ENCODE results near the gene CDKN1A.

Gene CDKN1A

DNA sequence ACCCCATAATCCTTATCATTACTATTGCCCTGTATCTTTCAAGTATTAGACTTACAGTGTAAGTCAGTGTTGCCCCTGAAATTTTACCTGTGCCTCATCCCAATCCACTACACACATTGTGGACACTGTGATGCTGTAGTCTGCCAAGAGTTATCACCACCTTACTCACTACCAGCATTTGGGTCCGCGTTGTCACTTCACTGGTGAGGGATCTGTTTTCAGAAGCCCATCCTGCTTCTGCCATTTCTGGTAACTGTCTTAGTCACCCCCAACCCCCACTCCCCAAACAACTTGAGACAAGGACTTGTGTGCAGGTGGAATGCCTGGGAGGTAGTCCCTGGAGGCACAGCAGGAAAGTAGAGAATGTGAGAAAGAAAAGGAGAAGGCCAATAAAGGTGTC is 13.1 kb downstream of the CDKN1A start:
- DNase-seq (ENCODE audit: low read depth), result no peak
- H3K4me3 ChIP-seq (ENCODE audit: low read length), result no peak overlapping the region
- peaks cover 7% of the 10 kb centered on the region for H3K4me1 ChIP-seq (ENCODE audit: control insufficient read depth, insufficient read depth, low read length)
- H3K36me3 ChIP-seq (ENCODE audit: control insufficient read depth, insufficient read depth, low read length, severe bottlenecking), result peaks cover 12% of the 10 kb centered on the region
- H3K9me3 ChIP-seq (ENCODE audit: control insufficient read depth, low read length), result no peaks in the 10 kb centered on the region
- H3K27me3 ChIP-seq (replicated peaks; ENCODE audit: control insufficient read depth, insufficient read depth, low read length), result no peaks in the 10 kb centered on the region
- no peak overlapping the region for H3K9ac ChIP-seq (ENCODE audit: low read length)

DNA sequence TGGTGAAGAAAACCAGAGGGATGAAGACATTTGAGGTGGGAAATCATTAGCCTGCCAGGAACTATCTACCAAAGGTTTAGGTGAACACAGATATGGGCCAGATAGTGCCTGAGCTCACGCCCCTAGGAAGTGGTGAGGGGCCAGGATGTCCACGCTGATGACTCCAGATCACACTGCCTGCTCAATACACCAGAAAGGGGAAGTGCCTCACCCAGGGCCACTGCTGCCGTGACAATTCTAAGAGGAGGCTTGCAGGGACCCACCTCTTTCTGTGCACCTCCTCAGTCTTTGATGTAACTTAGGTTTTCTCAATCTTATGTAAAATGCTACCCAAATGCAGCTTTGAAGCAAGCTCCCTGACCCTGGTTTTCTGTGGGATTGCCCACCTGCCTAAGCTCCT is 13.7 kb downstream of the CDKN1A start:
- no peaks in the 10 kb centered on the region for H3K27me3 ChIP-seq (replicated peaks; ENCODE audit: control insufficient read depth, insufficient read depth, low read length)
- peaks cover 7% of the 10 kb centered on the region for H3K4me1 ChIP-seq (ENCODE audit: control insufficient read depth, insufficient read depth, low read length)
- peaks cover 3% of the 10 kb centered on the region for H3K9me3 ChIP-seq (ENCODE audit: control insufficient read depth, low read length)
- DNase-seq (ENCODE audit: low read depth), result no peak
- no peak overlapping the region for H3K4me3 ChIP-seq (ENCODE audit: low read length)
- no peak overlapping the region for H3K9ac ChIP-seq (ENCODE audit: low read length)
- peaks cover 6% of the 10 kb centered on the region for H3K36me3 ChIP-seq (ENCODE audit: control insufficient read depth, insufficient read depth, low read length, severe bottlenecking)

DNA sequence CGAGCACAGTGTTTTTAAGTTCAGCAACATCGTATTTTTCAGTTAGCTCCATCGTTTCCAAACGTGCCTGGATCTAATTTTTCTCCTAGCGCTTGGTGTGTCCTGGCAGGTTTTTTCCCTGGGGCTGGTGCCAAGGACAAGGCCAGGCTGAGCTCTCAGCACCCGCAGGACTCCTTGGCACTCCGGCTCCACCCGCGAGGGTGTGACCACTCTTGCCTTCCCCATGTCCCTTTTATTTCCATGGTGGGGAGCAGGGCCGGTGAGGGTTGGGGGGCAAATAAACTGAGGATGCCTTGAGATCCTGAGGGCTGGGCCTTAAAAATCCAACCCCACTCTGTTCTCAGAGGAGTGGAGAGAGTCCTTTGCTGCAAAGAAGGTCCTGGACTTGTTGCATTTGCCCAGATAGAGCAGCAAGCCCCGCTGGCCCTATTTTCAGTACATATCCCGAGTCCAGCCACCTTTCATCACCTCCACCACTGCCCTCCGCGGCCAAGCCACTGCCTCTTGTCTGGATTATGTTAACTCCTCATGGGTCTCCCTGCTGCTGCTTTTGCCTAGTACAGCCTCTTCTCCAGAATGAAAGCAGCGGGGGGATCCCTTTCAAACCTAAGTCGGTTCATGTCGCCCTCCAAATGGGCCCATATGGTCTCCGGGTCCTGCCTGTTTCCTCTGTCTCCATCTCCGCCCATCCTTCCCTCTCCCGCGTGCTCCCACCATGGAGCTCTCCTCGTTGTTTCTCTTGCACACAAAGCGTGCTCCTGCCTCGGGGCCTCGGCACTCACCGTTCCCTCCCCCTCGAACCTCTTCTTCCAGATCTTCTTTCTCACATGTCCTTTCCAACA is 14.6 kb downstream of the CDKN1A start:
- Histone ChIP-seq H3K27me3 (replicated peaks; ENCODE audit: control insufficient read depth, insufficient read depth, low read length) (no peaks in the 10 kb centered on the region), H3K9me3 (ENCODE audit: control insufficient read depth, low read length) (peaks cover 4% of the 10 kb centered on the region), H3K36me3 (ENCODE audit: control insufficient read depth, insufficient read depth, low read length, severe bottlenecking) (no peaks in the 10 kb centered on the region), H3K4me1 (ENCODE audit: control insufficient read depth, insufficient read depth, low read length) (peaks cover 7% of the 10 kb centered on the region), H3K4me3 (ENCODE audit: low read length) (no peak overlapping the region), H3K9ac (ENCODE audit: low read length) (no peak overlapping the region)
- DNase-seq (ENCODE audit: low read depth), result no peak

- no peak for DNase-seq (ENCODE audit: low read depth)
- Histone ChIP-seq H3K9me3 (ENCODE audit: control insufficient read depth, low read length) (peaks cover 4% of the 10 kb centered on the region), H3K4me1 (ENCODE audit: control insufficient read depth, insufficient read depth, low read length) (peaks cover 7% of the 10 kb centered on the region), H3K36me3 (ENCODE audit: control insufficient read depth, insufficient read depth, low read length, severe bottlenecking) (no peaks in the 10 kb centered on the region), H3K27me3 (replicated peaks; ENCODE audit: control insufficient read depth, insufficient read depth, low read length) (no peaks in the 10 kb centered on the region), H3K4me3 (ENCODE audit: low read length) (no peak overlapping the region), H3K9ac (ENCODE audit: low read length) (no peak overlapping the region)
These were observed 16.1 kb downstream of the CDKN1A start for GRCh38 chr6:36694616-36695015.

- Histone ChIP-seq H3K27me3 (replicated peaks; ENCODE audit: control insufficient read depth, insufficient read depth, low read length) (no peaks in the 10 kb centered on the region), H3K4me3 (ENCODE audit: low read length) (no peak overlapping the region), H3K4me1 (ENCODE audit: control insufficient read depth, insufficient read depth, low read length) (peaks cover 7% of the 10 kb centered on the region), H3K9me3 (ENCODE audit: control insufficient read depth, low read length) (peaks cover 4% of the 10 kb centered on the region), H3K36me3 (ENCODE audit: control insufficient read depth, insufficient read depth, low read length, severe bottlenecking) (no peaks in the 10 kb centered on the region), H3K9ac (ENCODE audit: low read length) (no peak overlapping the region)
- no peak for DNase-seq (ENCODE audit: low read depth)
These were observed 16.9 kb downstream of the CDKN1A start for GRCh38 chr6:36695414-36695813.

- Histone ChIP-seq H3K9ac (ENCODE audit: low read length) (no peak within 1 kb of the TSS), H3K9me3 (ENCODE audit: control insufficient read depth, low read length) (peaks cover 4% of the 10 kb centered on the region), H3K4me3 (ENCODE audit: low read length) (no peak within 1 kb of the TSS), H3K27me3 (replicated peaks; ENCODE audit: control insufficient read depth, insufficient read depth, low read length) (no peaks in the 10 kb centered on the region), H3K36me3 (ENCODE audit: control insufficient read depth, insufficient read depth, low read length, severe bottlenecking) (no peaks in the 10 kb centered on the region), H3K4me1 (ENCODE audit: control insufficient read depth, insufficient read depth, low read length) (peaks cover 5% of the 10 kb centered on the region)
- DNase-seq (ENCODE audit: low read depth), result no peak
These were observed 19.0 kb downstream of the CDKN1A start, which contains the start of gene RAB44 for GRCh38 chr6:36697481-36697903. Gene RAB44 (plus strand): TSS chr6:36697826. CDS start chr6:36704236, 6,410 bp downstream.

- H3K4me3 ChIP-seq (ENCODE audit: low read length), result no peak overlapping the region
- no peaks in the 10 kb centered on the region for H3K4me1 ChIP-seq (ENCODE audit: control insufficient read depth, insufficient read depth, low read length)
- no peak overlapping the region for H3K9ac ChIP-seq (ENCODE audit: low read length)
- DNase-seq (ENCODE audit: low read depth), result no peak
- no peaks in the 10 kb centered on the region for H3K36me3 ChIP-seq (ENCODE audit: control insufficient read depth, insufficient read depth, low read length, severe bottlenecking)
- peaks cover 4% of the 10 kb centered on the region for H3K9me3 ChIP-seq (ENCODE audit: control insufficient read depth, low read length)
- H3K27me3 ChIP-seq (replicated peaks; ENCODE audit: control insufficient read depth, insufficient read depth, low read length), result no peaks in the 10 kb centered on the region
These were observed 19.7 kb downstream of the CDKN1A start for GRCh38 chr6:36698196-36698595.

DNA sequence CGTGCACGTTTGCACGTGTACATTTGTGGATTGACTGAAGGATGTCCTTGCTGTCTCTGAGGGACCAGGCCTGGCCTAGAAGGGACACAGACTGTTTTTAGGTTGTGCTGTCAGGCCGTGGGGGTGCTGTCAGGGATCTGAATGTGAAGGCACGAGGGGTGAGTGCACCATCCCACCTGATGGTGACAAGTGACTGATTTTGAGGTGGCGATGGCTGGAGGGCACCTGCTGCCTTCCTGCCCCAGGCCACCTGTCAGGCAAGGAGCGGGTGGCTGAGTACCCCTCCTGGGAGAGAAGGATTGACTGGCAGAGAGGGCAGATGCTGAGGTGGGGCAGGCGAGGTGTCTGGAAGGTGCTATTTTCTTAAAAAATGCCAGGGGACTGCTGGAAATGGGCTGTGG is 20.4 kb downstream of the CDKN1A start:
- no peaks in the 10 kb centered on the region for H3K36me3 ChIP-seq (ENCODE audit: control insufficient read depth, insufficient read depth, low read length, severe bottlenecking)
- no peak overlapping the region for H3K9ac ChIP-seq (ENCODE audit: low read length)
- H3K9me3 ChIP-seq (ENCODE audit: control insufficient read depth, low read length), result peaks cover 4% of the 10 kb centered on the region
- DNase-seq (ENCODE audit: low read depth), result no peak
- H3K4me3 ChIP-seq (ENCODE audit: low read length), result no peak overlapping the region
- H3K27me3 ChIP-seq (replicated peaks; ENCODE audit: control insufficient read depth, insufficient read depth, low read length), result no peaks in the 10 kb centered on the region
- no peaks in the 10 kb centered on the region for H3K4me1 ChIP-seq (ENCODE audit: control insufficient read depth, insufficient read depth, low read length)

GRCh38 chr6:36699348-36699747 is 20.8 kb downstream of the CDKN1A start:
- no peaks in the 10 kb centered on the region for H3K4me1 ChIP-seq (ENCODE audit: control insufficient read depth, insufficient read depth, low read length)
- no peaks in the 10 kb centered on the region for H3K27me3 ChIP-seq (replicated peaks; ENCODE audit: control insufficient read depth, insufficient read depth, low read length)
- no peak for DNase-seq (ENCODE audit: low read depth)
- no peaks in the 10 kb centered on the region for H3K36me3 ChIP-seq (ENCODE audit: control insufficient read depth, insufficient read depth, low read length, severe bottlenecking)
- peaks cover 4% of the 10 kb centered on the region for H3K9me3 ChIP-seq (ENCODE audit: control insufficient read depth, low read length)
- no peak overlapping the region for H3K4me3 ChIP-seq (ENCODE audit: low read length)
- no peak overlapping the region for H3K9ac ChIP-seq (ENCODE audit: low read length)

- peaks cover 4% of the 10 kb centered on the region for H3K9me3 ChIP-seq (ENCODE audit: control insufficient read depth, low read length)
- H3K27me3 ChIP-seq (replicated peaks; ENCODE audit: control insufficient read depth, insufficient read depth, low read length), result no peaks in the 10 kb centered on the region
- H3K36me3 ChIP-seq (ENCODE audit: control insufficient read depth, insufficient read depth, low read length, severe bottlenecking), result no peaks in the 10 kb centered on the region
- H3K4me1 ChIP-seq (ENCODE audit: control insufficient read depth, insufficient read depth, low read length), result no peaks in the 10 kb centered on the region
- DNase-seq (ENCODE audit: low read depth), result no peak
- H3K4me3 ChIP-seq (ENCODE audit: low read length), result no peak overlapping the region
- H3K9ac ChIP-seq (ENCODE audit: low read length), result no peak overlapping the region
These were observed 21.7 kb downstream of the CDKN1A start for GRCh38 chr6:36700071-36700812.

DNA sequence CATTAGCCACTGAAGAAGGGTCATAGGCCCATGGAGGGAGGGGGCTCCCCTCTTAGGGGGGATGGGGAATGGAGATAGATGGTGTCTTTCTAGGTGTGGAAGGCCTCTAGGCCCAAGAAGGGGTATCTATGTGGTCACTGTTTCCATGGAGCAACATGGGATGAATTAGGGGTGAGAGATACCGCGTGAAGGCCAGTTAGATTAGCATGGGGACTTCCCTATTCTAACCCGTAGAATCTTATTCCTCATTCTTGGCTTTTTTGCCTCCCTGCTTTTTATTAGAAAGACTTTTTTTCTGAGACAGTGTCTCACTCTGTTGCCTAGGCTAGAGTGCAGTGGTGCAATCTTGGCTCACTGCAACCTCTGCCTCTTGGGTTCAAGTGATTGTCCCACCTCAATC is 22.3 kb downstream of the CDKN1A start:
- DNase-seq (ENCODE audit: low read depth), result no peak

More for the DNA sequence above, 22.3 kb downstream of the CDKN1A start:
- Histone ChIP-seq H3K4me1 (ENCODE audit: control insufficient read depth, insufficient read depth, low read length) (no peaks in the 10 kb centered on the region), H3K4me3 (ENCODE audit: low read length) (no peak overlapping the region), H3K9ac (ENCODE audit: low read length) (no peak overlapping the region), H3K9me3 (ENCODE audit: control insufficient read depth, low read length) (peaks cover 4% of the 10 kb centered on the region), H3K36me3 (ENCODE audit: control insufficient read depth, insufficient read depth, low read length, severe bottlenecking) (no peaks in the 10 kb centered on the region), H3K27me3 (replicated peaks; ENCODE audit: control insufficient read depth, insufficient read depth, low read length) (no peaks in the 10 kb centered on the region)

All from adipocyte (in vitro differentiated cells).